ENCODE data around the gene STX8.

DNA sequence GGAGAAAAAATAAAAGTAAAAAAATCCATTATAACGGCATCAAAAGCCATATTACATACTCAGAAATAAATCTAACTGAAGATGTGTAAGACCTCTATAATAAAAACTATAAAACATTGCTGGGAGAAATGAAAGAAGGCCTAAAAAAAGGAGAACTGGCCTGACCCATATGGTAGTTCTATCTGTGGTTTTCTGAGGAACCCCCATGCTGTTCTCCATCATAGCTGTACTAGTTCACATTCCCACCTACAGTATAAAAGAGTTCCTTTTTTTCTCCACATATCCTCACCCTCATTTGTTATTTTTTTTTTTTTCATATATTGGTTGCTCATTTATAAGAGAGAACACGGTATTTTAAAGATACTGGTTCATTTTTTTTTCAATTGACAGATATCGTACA is 191.8 kb downstream of the STX8 start:
- TF ChIP-seq ZNF133 (CRISPR knock-in tag; IDR thresholded peaks at IDR 0.05) (no peak), PHB2 (IDR thresholded peaks at IDR 0.05; ENCODE audit: low read depth) (no peak), ZSCAN29 (IDR thresholded peaks at IDR 0.05) (no peak), PHF8 (IDR thresholded peaks at IDR 0.05; ENCODE audit: borderline replicate concordance, low read length) (no peak), POLR2AphosphoS5 (IDR thresholded peaks at IDR 0.05; ENCODE audit: control insufficient read depth, insufficient read depth, low read depth, low read length) (no peak), MED1 (CRISPR knock-in tag; IDR thresholded peaks at IDR 0.05; ENCODE audit: borderline replicate concordance) (no peak), ERF (CRISPR knock-in tag; IDR thresholded peaks at IDR 0.05) (no peak), SUPT5H (IDR thresholded peaks at IDR 0.05) (no peak)
- TF ChIP-seq, protein P1, sequence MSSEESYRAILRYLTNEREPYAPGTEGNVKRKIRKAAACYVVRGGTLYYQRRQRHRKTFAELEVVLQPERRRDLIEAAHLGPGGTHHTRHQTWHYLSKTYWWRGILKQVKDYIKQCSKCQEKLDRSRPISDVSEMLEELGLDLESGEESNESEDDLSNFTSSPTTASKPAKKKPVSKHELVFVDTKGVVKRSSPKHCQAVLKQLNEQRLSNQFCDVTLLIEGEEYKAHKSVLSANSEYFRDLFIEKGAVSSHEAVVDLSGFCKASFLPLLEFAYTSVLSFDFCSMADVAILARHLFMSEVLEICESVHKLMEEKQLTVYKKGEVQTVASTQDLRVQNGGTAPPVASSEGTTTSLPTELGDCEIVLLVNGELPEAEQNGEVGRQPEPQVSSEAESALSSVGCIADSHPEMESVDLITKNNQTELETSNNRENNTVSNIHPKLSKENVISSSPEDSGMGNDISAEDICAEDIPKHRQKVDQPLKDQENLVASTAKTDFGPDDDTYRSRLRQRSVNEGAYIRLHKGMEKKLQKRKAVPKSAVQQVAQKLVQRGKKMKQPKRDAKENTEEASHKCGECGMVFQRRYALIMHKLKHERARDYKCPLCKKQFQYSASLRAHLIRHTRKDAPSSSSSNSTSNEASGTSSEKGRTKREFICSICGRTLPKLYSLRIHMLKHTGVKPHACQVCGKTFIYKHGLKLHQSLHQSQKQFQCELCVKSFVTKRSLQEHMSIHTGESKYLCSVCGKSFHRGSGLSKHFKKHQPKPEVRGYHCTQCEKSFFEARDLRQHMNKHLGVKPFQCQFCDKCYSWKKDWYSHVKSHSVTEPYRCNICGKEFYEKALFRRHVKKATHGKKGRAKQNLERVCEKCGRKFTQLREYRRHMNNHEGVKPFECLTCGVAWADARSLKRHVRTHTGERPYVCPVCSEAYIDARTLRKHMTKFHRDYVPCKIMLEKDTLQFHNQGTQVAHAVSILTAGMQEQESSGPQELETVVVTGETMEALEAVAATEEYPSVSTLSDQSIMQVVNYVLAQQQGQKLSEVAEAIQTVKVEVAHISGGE (CRISPR knock-in tag; IDR thresholded peaks at IDR 0.05), result no peak
- TF ChIP-seq, protein P2, sequence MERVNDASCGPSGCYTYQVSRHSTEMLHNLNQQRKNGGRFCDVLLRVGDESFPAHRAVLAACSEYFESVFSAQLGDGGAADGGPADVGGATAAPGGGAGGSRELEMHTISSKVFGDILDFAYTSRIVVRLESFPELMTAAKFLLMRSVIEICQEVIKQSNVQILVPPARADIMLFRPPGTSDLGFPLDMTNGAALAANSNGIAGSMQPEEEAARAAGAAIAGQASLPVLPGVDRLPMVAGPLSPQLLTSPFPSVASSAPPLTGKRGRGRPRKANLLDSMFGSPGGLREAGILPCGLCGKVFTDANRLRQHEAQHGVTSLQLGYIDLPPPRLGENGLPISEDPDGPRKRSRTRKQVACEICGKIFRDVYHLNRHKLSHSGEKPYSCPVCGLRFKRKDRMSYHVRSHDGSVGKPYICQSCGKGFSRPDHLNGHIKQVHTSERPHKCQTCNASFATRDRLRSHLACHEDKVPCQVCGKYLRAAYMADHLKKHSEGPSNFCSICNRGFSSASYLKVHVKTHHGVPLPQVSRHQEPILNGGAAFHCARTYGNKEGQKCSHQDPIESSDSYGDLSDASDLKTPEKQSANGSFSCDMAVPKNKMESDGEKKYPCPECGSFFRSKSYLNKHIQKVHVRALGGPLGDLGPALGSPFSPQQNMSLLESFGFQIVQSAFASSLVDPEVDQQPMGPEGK (CRISPR knock-in tag; IDR thresholded peaks at IDR 0.05; ENCODE audit: borderline replicate concordance), result no peak
- TF ChIP-seq, protein P3, sequence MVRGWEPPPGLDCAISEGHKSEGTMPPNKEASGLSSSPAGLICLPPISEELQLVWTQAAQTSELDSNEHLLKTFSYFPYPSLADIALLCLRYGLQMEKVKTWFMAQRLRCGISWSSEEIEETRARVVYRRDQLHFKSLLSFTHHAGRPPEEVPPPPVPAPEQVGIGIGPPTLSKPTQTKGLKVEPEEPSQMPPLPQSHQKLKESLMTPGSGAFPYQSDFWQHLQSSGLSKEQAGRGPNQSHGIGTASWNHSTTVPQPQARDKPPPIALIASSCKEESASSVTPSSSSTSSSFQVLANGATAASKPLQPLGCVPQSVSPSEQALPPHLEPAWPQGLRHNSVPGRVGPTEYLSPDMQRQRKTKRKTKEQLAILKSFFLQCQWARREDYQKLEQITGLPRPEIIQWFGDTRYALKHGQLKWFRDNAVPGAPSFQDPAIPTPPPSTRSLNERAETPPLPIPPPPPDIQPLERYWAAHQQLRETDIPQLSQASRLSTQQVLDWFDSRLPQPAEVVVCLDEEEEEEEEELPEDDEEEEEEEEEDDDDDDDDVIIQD (CRISPR knock-in tag; IDR thresholded peaks at IDR 0.05), result no peak
- TF ChIP-seq, protein P4, sequence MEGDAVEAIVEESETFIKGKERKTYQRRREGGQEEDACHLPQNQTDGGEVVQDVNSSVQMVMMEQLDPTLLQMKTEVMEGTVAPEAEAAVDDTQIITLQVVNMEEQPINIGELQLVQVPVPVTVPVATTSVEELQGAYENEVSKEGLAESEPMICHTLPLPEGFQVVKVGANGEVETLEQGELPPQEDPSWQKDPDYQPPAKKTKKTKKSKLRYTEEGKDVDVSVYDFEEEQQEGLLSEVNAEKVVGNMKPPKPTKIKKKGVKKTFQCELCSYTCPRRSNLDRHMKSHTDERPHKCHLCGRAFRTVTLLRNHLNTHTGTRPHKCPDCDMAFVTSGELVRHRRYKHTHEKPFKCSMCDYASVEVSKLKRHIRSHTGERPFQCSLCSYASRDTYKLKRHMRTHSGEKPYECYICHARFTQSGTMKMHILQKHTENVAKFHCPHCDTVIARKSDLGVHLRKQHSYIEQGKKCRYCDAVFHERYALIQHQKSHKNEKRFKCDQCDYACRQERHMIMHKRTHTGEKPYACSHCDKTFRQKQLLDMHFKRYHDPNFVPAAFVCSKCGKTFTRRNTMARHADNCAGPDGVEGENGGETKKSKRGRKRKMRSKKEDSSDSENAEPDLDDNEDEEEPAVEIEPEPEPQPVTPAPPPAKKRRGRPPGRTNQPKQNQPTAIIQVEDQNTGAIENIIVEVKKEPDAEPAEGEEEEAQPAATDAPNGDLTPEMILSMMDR (IDR thresholded peaks at IDR 0.05 in 2 of 3, conservative IDR thresholded peaks at IDR 0.05 in 1 of 3; ENCODE audit: insufficient read depth in 2 of 3, low read depth in 1 of 3, low read length in 3 of 3), result no peak
